A549 (cell line): ENCODE data around the gene NELFE.

Source experiments
- CTCF ChIP-seq: fragments of >200 bp; sonication (Bioruptor Twin); formaldehyde crosslinking; IDR thresholded peaks from 3 replicates; pipeline ENCODE4 v1.5.1; 2016
- EP300 ChIP-seq, 2 experiments: fragments of >200 bp; sonication (Bioruptor Twin); formaldehyde crosslinking; IDR thresholded peaks; 2 replicates in 1 of 2; 3 replicates in 1 of 2; pipeline ENCODE4 v1.6.1; 2016 to 2017
- FOSL2 ChIP-seq, 2 experiments: fragments of 450-650 bp in 1 of 2; fragments of >200 bp in 1 of 2; sonication (Bioruptor Twin) in 1 of 2; formaldehyde crosslinking; IDR thresholded peaks; 2 replicates each; pipeline versions ENCODE4 v1.5.0 to v1.6.1; 2016 to 2020; ENCODE audit warnings: mild to moderate bottlenecking in 1 of 2, moderate library complexity in 1 of 2
- JUN ChIP-seq, 2 experiments: fragments of >200 bp; sonication (Bioruptor Twin); formaldehyde crosslinking; IDR thresholded peaks; 2 replicates in 1 of 2; 3 replicates in 1 of 2; pipeline ENCODE4 v1.6.1; 2016 to 2017
- NR3C1 ChIP-seq: fragments of >200 bp; sonication (Bioruptor Twin); formaldehyde crosslinking; IDR thresholded peaks from 3 replicates; pipeline ENCODE4 v1.6.1; 2017
- PHF8 ChIP-seq: fragments of 200-600 bp; sonication (generic); IDR thresholded peaks from 2 replicates; pipeline ENCODE4 v1.6.1; 2016; ENCODE audit warnings: low read depth, mild to moderate bottlenecking, antibody characterized with exemption, moderate library complexity, borderline replicate concordance
- POLR2A ChIP-seq: IDR thresholded peaks from 2 replicates; pipeline ENCODE4 v1.6.1; 2012; ENCODE audit warnings: mild to moderate bottlenecking, low read length
- SREBF2 ChIP-seq: fragments of 450-650 bp; IDR thresholded peaks from 2 replicates; pipeline ENCODE4 v1.6.1; 2014; ENCODE audit warnings: mild to moderate bottlenecking, moderate library complexity
- TF ChIP-seq, protein P1 (sequence below): fragments of 450-650 bp; IDR thresholded peaks from 2 replicates; pipeline ENCODE4 v1.6.1; 2014; ENCODE audit warnings: antibody characterized with exemption

DNA sequence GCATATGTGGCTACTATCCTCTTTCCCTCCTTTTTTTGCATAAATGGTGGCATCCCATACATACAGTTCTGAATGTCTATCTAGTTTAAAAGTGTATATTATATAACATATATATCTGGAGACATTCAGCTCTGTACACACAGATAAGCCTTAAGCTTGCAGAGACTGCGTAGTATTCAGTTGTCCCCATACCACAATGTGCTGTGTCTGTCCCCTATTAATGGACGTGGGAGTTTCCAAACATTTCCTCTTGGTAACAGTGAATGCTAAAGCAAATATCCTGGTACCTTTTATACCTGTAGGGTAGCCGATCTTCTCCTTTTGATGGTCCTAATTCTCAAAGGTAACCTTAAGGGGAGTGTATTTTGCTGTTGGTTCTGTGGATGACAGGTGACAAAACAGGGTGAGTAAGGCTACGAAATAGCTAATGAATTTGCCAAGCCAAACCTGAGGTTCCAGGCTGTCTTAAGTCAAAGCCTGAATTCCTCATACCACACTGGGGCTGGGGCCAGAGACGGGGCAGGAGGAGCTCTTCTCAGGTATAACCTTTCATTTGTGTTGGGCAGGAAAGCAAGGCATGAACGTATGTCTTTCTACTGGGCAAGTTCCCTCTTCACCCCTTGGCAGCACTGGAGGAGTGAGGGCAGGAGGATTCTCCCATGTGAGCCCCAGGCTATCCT lies 39.0 kb downstream of the NELFE start:
- no peak for TF ChIP-seq CTCF
- TF ChIP-seq POLR2A: no peak
- TF ChIP-seq SREBF2: no peak
- no peak for TF ChIP-seq NR3C1
- TF ChIP-seq FOSL2 (IDR thresholded peaks at IDR 0.05): no peak
- no peak for TF ChIP-seq FOSL2 (CRISPR knock-in tag; IDR thresholded peaks at IDR 0.05)
- TF ChIP-seq PHF8: no peak
- TF ChIP-seq JUN (IDR thresholded peaks at IDR 0.05): no peak
- TF ChIP-seq, protein P1, sequence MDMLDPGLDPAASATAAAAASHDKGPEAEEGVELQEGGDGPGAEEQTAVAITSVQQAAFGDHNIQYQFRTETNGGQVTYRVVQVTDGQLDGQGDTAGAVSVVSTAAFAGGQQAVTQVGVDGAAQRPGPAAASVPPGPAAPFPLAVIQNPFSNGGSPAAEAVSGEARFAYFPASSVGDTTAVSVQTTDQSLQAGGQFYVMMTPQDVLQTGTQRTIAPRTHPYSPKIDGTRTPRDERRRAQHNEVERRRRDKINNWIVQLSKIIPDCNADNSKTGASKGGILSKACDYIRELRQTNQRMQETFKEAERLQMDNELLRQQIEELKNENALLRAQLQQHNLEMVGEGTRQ: no peak
- TF ChIP-seq EP300 (IDR thresholded peaks at IDR 0.05): no peak
